ENCODE results near the gene LIMS1.
"Not testable (repeated sequence)": the region's sequence is repeated elsewhere in the genome, so short reads cannot be mapped to it uniquely, and the experiment has no call there.

Gene LIMS1

GRCh38 chr2:108688818-108689756 is 154.8 kb downstream of the LIMS1 start:
- intact Hi-C loops (cut with DNase I): not testable (repeated sequence)

DNA sequence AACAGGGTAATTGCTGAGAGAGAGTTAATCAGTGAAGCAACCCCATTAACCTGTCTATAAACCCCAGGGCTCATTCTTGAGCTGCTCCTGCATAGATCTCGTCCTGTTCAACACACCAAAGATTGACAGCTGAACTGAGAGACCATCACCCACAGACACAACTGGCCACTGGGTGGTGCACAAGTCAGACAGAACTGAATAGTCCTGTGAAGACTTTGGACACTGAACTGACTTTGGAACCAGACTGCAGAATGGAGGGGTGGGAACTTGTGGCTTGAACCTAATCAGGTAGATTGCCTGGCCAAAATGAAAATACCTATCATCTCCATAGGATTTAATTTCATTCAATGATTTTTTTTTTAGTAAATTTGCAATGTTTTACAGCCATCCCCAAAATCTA is 155.7 kb downstream of the LIMS1 start:
- DNase-seq; intact Hi-C loops (cut with DNase I): not testable (repeated sequence)

More at GRCh38 chr2:108688818-108689756, 154.8 kb downstream of the LIMS1 start:
- DNase-seq: not testable (repeated sequence)

DNA sequence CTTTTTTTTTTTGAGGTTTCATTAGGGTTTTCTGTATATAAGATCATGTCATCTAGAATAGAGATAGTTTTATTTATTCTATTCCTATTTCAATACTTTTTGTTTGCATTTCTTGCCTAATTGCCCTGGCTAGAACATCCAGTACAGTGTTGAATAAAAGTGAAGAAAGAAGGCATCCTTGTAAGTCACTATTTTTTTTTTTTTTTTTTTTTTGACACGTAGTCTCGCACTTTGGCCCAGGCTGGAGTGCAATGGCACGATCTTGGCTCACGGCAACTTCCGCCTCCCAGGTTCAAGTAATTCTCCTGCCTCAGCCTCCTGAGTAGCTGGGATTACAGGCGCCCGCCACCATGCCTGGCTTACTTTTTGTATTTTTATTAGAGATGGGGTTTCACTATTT is 157.2 kb downstream of the LIMS1 start:
- intact Hi-C loops (cut with DNase I): no loop called here
- no peak for DNase-seq

- DNase-seq: peak in 1 of 10 donors; percentile 22
- intact Hi-C loops (cut with DNase I): no loop called here
Measured at GRCh38 chr2:108701208-108701607, 166.9 kb downstream of the LIMS1 start.

- no peak for DNase-seq
- intact Hi-C loops (cut with DNase I): no loop called here
Measured at GRCh38 chr2:108701806-108702205, 167.5 kb downstream of the LIMS1 start.

GRCh38 chr2:108704871-108705270 is 170.6 kb downstream of the LIMS1 start:
- DNase-seq: no peak
- intact Hi-C loops (cut with DNase I): no loop called here

- intact Hi-C loops (cut with DNase I): no loop called here
- DNase-seq: no peak
Measured at GRCh38 chr2:108707300-108707699, 173.0 kb downstream of the LIMS1 start.

DNA sequence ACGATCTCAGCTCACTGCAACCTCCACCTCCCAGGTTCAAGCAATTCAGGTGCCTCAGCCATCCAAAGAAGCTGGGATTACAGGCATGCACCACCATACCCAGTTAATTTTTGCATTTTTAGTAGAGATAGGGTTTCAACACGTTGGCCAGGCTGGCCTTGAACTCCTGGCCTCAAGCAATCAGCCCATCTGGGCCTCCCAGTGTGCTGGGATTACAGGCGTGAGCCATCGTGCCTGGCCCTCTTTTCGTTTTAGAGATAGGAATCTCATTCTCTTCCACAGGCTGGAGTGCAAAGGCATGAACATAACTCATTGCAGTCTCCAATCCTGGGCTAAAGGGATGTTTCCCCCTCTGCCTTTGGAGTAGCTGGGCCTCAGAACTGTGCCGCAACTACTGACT is 182.7 kb downstream of the LIMS1 start:
- peak in 1 of 10 donors; percentile 60 for DNase-seq
- intact Hi-C loops (cut with DNase I): not testable (repeated sequence)

GRCh38 chr2:108719149-108720044 is 185.1 kb downstream of the LIMS1 start, which contains the start of gene RANBP2:
Gene RANBP2, plus strand, starts transcription at chr2:108719482. Its CDS starts 125 bp downstream, at chr2:108719607.
- intact Hi-C loops (cut with DNase I): loop anchor here (2.0 kb wide), 1 partner anchor 271 kb away; the partner anchor contains the start of gene GCC2

GRCh38 chr2:108726048-108726447 is 191.8 kb downstream of the LIMS1 start:
- DNase-seq; intact Hi-C loops (cut with DNase I): not testable (repeated sequence)

More at GRCh38 chr2:108719149-108720044, 185.1 kb downstream of the LIMS1 start, which contains the start of gene RANBP2:
- peak; percentile 90 to 99 (median 95) for DNase-seq

- intact Hi-C loops (cut with DNase I); DNase-seq: not testable (repeated sequence)
Measured at GRCh38 chr2:108734656-108735055, 200.4 kb downstream of the LIMS1 start.

All from posterior cingulate gyrus (tissue), 11 donors.